RWPE1 (cell line): Measurements from ENCODE around the gene UHMK1.

Experiments used
- CTCF ChIA-PET: fragments of 350-600 bp; sonication (Branson Sonifier 250); formaldehyde crosslinking; extraction: SDS; loops from one replicate; lab custom pipeline; 2021; lab: Yijun Ruan, JAX
- POLR2A ChIA-PET: fragments of 400-600 bp; formaldehyde crosslinking; extraction: SDS; loops from one replicate; lab custom pipeline; 2020; ENCODE audit warnings: antibody characterized with exemption; ENCODE audit not compliant: low non-redundant PET; lab: Yijun Ruan, JAX
- DNase-seq: peaks from one replicate; pipeline ENCODE4 v3.0.0; 2012; ENCODE audit warnings: low spot score
- H3K27ac ChIP-seq: fragments of 450-650 bp; 2 replicates; pipeline ENCODE4 v1.5.1; 2017
- TF ChIP-seq, protein P1 (sequence below): fragments of 450-650 bp; conservative IDR thresholded peaks from 2 replicates; pipeline ENCODE4 v1.5.1; 2017; ENCODE audit warnings: low read depth, mild to moderate bottlenecking

The UHMK1 gene

DNA sequence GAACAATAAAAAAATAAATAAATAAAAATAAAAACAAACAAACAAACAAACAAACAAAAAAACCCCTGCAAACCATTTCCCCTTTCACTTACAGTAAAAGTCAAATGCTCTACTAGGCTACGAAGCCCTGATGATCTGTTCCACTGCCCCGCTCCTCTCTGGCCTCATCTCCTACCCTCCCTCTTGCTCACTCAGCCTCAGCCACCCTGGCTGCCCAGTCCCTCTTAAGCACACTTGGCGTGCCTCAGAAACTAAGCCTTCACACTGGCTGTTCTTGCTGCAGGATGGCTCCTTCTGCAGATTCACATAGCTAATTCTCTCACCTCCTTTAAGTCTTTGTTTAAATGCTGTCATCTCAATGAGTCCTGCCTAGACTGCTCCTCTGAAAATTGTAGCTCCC, 30.8 kb upstream of the UHMK1 start:
- CTCF ChIA-PET = no interaction called here
- H3K27ac ChIP-seq = no peak overlapping the region
- no peak for DNase-seq
- POLR2A ChIA-PET = no interaction called here
- TF ChIP-seq, protein P1, sequence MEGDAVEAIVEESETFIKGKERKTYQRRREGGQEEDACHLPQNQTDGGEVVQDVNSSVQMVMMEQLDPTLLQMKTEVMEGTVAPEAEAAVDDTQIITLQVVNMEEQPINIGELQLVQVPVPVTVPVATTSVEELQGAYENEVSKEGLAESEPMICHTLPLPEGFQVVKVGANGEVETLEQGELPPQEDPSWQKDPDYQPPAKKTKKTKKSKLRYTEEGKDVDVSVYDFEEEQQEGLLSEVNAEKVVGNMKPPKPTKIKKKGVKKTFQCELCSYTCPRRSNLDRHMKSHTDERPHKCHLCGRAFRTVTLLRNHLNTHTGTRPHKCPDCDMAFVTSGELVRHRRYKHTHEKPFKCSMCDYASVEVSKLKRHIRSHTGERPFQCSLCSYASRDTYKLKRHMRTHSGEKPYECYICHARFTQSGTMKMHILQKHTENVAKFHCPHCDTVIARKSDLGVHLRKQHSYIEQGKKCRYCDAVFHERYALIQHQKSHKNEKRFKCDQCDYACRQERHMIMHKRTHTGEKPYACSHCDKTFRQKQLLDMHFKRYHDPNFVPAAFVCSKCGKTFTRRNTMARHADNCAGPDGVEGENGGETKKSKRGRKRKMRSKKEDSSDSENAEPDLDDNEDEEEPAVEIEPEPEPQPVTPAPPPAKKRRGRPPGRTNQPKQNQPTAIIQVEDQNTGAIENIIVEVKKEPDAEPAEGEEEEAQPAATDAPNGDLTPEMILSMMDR = no peak

DNA sequence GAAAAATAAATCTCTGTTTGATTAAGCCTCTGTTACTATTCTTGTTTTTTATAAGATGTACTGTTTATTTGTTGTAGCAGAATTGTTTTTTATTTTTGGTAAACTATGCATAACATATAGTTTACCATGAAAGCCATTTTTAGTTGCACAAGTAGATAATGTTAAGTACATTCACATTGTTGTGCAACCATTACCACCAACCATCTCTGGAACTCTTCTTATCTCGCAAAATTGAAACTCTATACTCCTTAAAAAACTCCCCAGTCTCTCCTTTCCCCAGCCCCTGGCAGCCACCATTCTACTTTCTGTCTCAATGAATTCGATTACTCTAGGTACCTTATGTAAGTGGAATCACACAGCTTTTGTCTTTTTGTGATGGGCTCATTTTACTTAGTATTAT, 27.4 kb upstream of the UHMK1 start:
- TF ChIP-seq, protein P1 = no peak
- no peak overlapping the region for H3K27ac ChIP-seq
- POLR2A ChIA-PET = no interaction called here
- DNase-seq = no peak
- CTCF ChIA-PET = no interaction called here

DNA sequence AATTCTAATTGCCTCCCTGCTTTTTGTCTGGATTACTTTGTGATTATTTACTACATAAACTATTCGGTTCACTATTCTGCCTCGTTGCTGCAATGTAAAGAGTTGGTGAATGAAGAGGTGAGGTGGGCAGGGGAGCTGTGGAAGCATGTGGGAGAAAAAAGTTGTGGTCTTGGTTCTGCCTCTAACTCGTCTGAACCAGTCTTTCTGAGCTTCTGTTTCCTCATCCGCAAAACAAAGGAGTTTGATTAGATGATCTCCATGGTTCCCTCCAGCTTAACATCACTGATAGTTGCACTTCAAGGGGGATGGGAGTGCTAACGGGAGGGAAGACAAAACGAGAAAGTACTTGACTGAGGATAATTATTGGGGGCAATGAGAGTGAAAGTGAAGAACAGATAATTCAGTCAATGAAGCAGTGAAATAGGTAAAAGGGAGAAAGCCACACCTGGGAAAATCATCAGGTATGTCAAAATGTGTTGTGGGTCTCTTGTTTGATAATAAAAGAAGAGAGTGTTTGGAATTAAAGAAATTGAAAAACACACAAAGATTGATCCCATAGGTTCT, 26.2 kb upstream of the UHMK1 start:
- CTCF ChIA-PET = interaction anchor here (0.6 kb wide), 1 partner anchor 67 kb away, joined by 4 read pairs; no protein-coding TSS in a partner anchor
- POLR2A ChIA-PET = no interaction called here
- H3K27ac ChIP-seq = no peak overlapping the region
- no peak for DNase-seq
- TF ChIP-seq, protein P1 = no peak

DNA sequence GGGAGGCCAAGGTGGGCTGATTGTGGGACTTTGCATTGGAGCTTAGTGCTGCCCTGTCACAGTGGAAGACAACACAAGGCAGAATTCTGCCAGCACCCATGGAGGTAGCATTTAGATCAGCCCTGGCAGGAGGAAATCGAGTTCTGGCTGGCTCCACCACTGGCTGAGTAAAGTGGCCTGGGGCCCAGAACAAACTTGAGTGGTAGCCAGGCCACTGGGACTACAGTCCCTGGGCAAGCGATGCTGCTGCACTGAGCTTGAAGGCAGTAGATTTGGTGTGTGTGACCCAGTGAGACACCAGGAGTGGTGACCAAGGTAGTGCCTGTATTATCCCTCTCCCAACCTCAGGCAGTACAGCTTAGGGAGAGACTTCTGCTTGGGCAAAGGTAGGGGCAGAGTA, 22.5 kb upstream of the UHMK1 start:
- POLR2A ChIA-PET = no interaction called here
- no peak for DNase-seq
- TF ChIP-seq, protein P1 = no peak
- CTCF ChIA-PET = no interaction called here
- no peak overlapping the region for H3K27ac ChIP-seq

DNA sequence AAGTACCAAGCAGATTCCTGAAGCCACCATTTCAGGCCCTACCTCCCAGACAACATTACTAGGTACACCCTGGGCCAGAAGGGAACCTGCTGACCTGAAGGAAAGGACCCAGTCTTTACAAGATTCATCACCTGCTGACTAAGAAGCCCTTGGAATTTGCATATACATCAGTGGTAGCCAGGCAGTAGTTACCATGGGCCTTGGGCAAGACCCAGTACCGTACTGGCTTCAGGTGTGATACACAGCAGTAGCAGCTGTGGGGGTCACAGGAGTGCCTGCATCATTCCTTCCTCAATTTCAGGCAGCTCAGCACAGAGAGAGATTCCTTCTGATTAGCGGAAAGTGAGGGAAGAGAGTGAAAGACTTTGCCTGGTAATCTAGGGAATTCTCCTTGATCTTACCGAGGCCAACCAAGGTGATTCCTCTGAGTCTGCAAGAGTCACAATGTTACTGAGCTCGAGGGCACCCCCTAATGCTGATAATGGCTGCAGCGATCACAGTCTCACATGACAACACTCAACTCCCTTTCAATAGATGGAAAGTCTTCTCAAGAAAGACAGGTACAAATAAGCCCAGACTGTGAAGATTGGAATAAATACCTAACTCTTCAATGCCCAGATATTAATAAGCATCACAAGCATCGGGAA, 22.0 kb upstream of the UHMK1 start:
- TF ChIP-seq, protein P1 = no peak
- ChIA-PET CTCF (no interaction called here), POLR2A (no interaction called here)
- H3K27ac ChIP-seq = no peak overlapping the region
- no peak for DNase-seq

DNA sequence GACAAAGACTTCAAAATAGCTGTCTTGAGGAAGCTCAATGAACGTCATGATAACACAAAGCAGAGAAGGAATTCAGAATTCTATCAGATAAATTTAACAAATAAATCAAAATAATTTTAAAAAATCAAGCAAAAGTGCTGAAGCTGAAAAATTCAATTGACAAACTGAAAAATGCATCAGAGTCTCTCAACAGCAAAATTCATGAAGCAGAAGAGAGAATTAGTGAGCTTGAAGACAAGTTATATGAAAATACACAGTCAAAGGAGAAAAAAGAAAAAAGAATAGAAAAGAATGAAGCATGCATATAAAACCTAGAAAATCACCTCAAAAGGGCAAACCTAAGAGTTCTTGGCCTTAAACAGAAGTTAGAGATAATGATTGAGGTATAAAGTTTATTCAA, 21.0 kb upstream of the UHMK1 start:
- ChIA-PET POLR2A (no interaction called here), CTCF (interaction anchor here (0.6 kb wide), 1 partner anchor 379 kb away, joined by 4 read pairs; no protein-coding TSS in a partner anchor)
- TF ChIP-seq, protein P1 = no peak

More for the DNA sequence above, 21.0 kb upstream of the UHMK1 start:
- DNase-seq = no peak
- no peak overlapping the region for H3K27ac ChIP-seq
